GM21619 (cell line): ENCODE data around the gene ADD1.

Experiments used
- ATAC-seq: cut with Tn5 transposase; IDR thresholded peaks from one replicate; pipeline ENCODE4 v1.9.1; 2021; ENCODE audit not compliant: unreplicated experiment

ADD1 gene

GRCh38 chr4:2858451-2859217 is 15.0 kb downstream of the ADD1 start:
- no peak for ATAC-seq

GRCh38 chr4:2859514-2859913 is 15.9 kb downstream of the ADD1 start:
- ATAC-seq, result no peak

GRCh38 chr4:2860391-2861348 is 17.0 kb downstream of the ADD1 start:
- no peak for ATAC-seq

GRCh38 chr4:2861631-2862436 is 18.2 kb downstream of the ADD1 start:
- ATAC-seq, result no peak

- no peak for ATAC-seq
These were observed 18.9 kb downstream of the ADD1 start for GRCh38 chr4:2862528-2862927.

GRCh38 chr4:2863649-2864048 is 20.0 kb downstream of the ADD1 start:
- ATAC-seq, result no peak

- no peak for ATAC-seq
These were observed 21.6 kb downstream of the ADD1 start for GRCh38 chr4:2865196-2865780.

GRCh38 chr4:2866160-2866861 is 22.7 kb downstream of the ADD1 start:
- no peak for ATAC-seq

- no peak for ATAC-seq
These were observed 23.2 kb downstream of the ADD1 start for GRCh38 chr4:2866891-2867290.

- ATAC-seq, result no peak
These were observed 24.3 kb downstream of the ADD1 start for GRCh38 chr4:2867758-2868491.

- no peak for ATAC-seq
These were observed 25.3 kb downstream of the ADD1 start for GRCh38 chr4:2868877-2869487.

- ATAC-seq, result no peak
These were observed 26.0 kb downstream of the ADD1 start for GRCh38 chr4:2869659-2870058.

- no peak for ATAC-seq
These were observed 26.4 kb downstream of the ADD1 start for GRCh38 chr4:2870082-2870481.

GRCh38 chr4:2871466-2871865 is 27.8 kb downstream of the ADD1 start:
- no peak for ATAC-seq

GRCh38 chr4:2871911-2872310 is 28.3 kb downstream of the ADD1 start:
- ATAC-seq, result no peak

- ATAC-seq, result no peak
These were observed 29.7 kb downstream of the ADD1 start for GRCh38 chr4:2873329-2873728.

- no peak for ATAC-seq
These were observed 31.2 kb downstream of the ADD1 start for GRCh38 chr4:2874861-2875260.

- ATAC-seq, result no peak
These were observed 31.9 kb downstream of the ADD1 start for GRCh38 chr4:2875556-2875955.

- no peak for ATAC-seq
These were observed 34.7 kb downstream of the ADD1 start for GRCh38 chr4:2878346-2878745.
